ENCODE data around the gene NUDT17. TPM values are rescaled to one million over a fixed set of nuclear protein-coding genes. Genes with fewer than 3 reads are reported as not detected.

The NUDT17 gene
- total and polyA plus RNA-seq, 2 of the 8 experiments (the other 6 are each of a cell fraction or from before 2014, with no cell fraction given), result 2.7 to 4.1 TPM

- peak overlapping the region; percentile 70 for H3K27ac ChIP-seq (ENCODE audit: low read depth, low read length)
- peak overlapping the region; percentile 95 for H3K18ac ChIP-seq (ENCODE audit: extremely low read depth, low read length)
- H4K91ac ChIP-seq (replicated peaks; ENCODE audit: insufficient read length, low read length), result peak overlapping the region; percentile 62
- H3K4me3 ChIP-seq (ENCODE audit: extremely low read depth in 1 of 4, insufficient read depth in 2 of 4, low read depth in 3 of 4, low read length in 4 of 4), result peak overlapping the region; percentile 63 to 95 (median 89)
- no peak overlapping the region for H2BK12ac ChIP-seq (ENCODE audit: low read depth, low read length)
- peaks cover 0 to 5% (median 3%) of the 10 kb centered on the region in 4 experiments; a peak in 4 of 7 replicates for H3K4me1 ChIP-seq (replicated peaks in 1 of 4; ENCODE audit: control insufficient read depth in 3 of 4, insufficient read depth in 4 of 4, low read length in 3 of 4)
- peaks cover 7% of the 10 kb centered on the region for H3K23me2 ChIP-seq (ENCODE audit: low read depth, low read length)
- FAIRE-seq (no peak), DNase-seq (ENCODE audit: low read depth in 1 of 2, low spot score in 2 of 2) (peak; percentile 47 to 88)
- H2AK5ac ChIP-seq (ENCODE audit: low read depth, low read length), result no peak overlapping the region
- no peak overlapping the region for H2BK120ac ChIP-seq (replicated peaks; ENCODE audit: low read depth, low read length)
- H3K56ac ChIP-seq (replicated peaks; ENCODE audit: insufficient read length, low read depth, low read length), result peak overlapping the region; percentile 52
- peak overlapping the region; percentile 63 to 77 for H3K4me2 ChIP-seq (ENCODE audit: insufficient read depth in 1 of 2, low read depth in 2 of 2, low read length in 2 of 2)
- peak overlapping the region; percentile 81; the same call in 1 of the 2 replicates for H2BK15ac ChIP-seq (ENCODE audit: low read length)
- WGBS, 2 experiments (ENCODE audit: extremely low coverage in 1 of 2, insufficient coverage in 1 of 2, insufficient read length in 1 of 2, insufficient replicate concordance in 2 of 2, low coverage in 1 of 2, low lambda C conversion rate in 2 of 2, missing lambda C conversion rate in 1 of 2), result 0% methylated on average over 28 of the region's 41 CpGs; no CpG with 5 or more reads in 1 of the 2 experiments
- no peak overlapping the region for H2BK20ac ChIP-seq (ENCODE audit: low read length)
- H3K4ac ChIP-seq (replicated peaks; ENCODE audit: insufficient read length, low read depth, low read length), result no peak overlapping the region
- H2BK5ac ChIP-seq (ENCODE audit: low read depth, low read length), result peak overlapping the region; percentile 90; the same call in 1 of the 2 replicates
- H3K14ac ChIP-seq (ENCODE audit: insufficient read length), result no peak overlapping the region
- ChIA-PET POLR2A (ENCODE audit: partially characterized antibody) (interaction anchor here (1.0 to 8.1 kb wide), 22 partner anchors 8 to 192 kb away, joined by 3 to 95 read pairs (median 8); partner anchors contain the start of genes ANKRD35, NUDT17, PEX11B and POLR3C), CTCF (ENCODE audit: partially characterized antibody) (interaction anchor here (0.6 to 12.9 kb wide), 14 partner anchors 11 to 179 kb away, joined by 3 to 214 read pairs (median 4); partner anchors contain the start of gene NUDT17)
- H4K8ac ChIP-seq (ENCODE audit: extremely low read depth, insufficient read depth, low read length), result peak overlapping the region; percentile 92
- H3K9ac ChIP-seq (replicated peaks in 1 of 4; ENCODE audit: extremely low read depth in 1 of 4, low read depth in 3 of 4, low read length in 3 of 4), result peak overlapping the region in 3 of 4 experiments; percentile 67 to 75 (median 73); a peak in 6 of 7 replicates
- peaks cover 10 to 22% (median 18%) of the 10 kb centered on the region in 4 experiments for H3K36me3 ChIP-seq (ENCODE audit: control insufficient read depth in 2 of 4, insufficient read depth in 4 of 4, low read length in 3 of 4)
- H3K23ac ChIP-seq (ENCODE audit: insufficient read length), result no peak overlapping the region
- H3K27me3 ChIP-seq (replicated peaks in 1 of 4; ENCODE audit: control insufficient read depth in 3 of 4, extremely low read depth in 1 of 4, insufficient read depth in 3 of 4, low read length in 3 of 4), result no peaks in the 10 kb centered on the region
- H4K5ac ChIP-seq (ENCODE audit: insufficient read length, low read depth, low read length), result peak overlapping the region; percentile 90
- peak overlapping the region; percentile 93 for H2AFZ ChIP-seq (ENCODE audit: low read length)
- peaks cover 4 to 5% of the 10 kb centered on the region in 2 experiments; a peak in 2 of 4 replicates for H3K9me3 ChIP-seq (ENCODE audit: insufficient read depth in 2 of 2, low read depth in 1 of 2, low read length in 1 of 2)
- H3K79me1 ChIP-seq (ENCODE audit: low read depth, low read length), result peaks cover 5% of the 10 kb centered on the region; the same call in 1 of the 2 replicates
- peaks cover 0 to 11% of the 10 kb centered on the region in 2 experiments; a peak in 1 of 4 replicates for H3K79me2 ChIP-seq (ENCODE audit: control insufficient read depth in 1 of 2, insufficient read depth in 2 of 2, low read length in 2 of 2)
- H4K20me1 ChIP-seq (replicated peaks in 1 of 2; ENCODE audit: control insufficient read depth in 1 of 2, insufficient read depth in 2 of 2, low read length in 2 of 2), result no peaks in the 10 kb centered on the region
- peak in 1 of 2 experiments; percentile 77; a peak in 2 of 3 replicates for TF ChIP-seq POLR2A (IDR thresholded peaks at IDR 0.05; ENCODE audit: control extremely low read depth in 1 of 2, low read depth in 2 of 2, low read length in 2 of 2)
- no peak for TF ChIP-seq SIX5 (IDR thresholded peaks at IDR 0.05; ENCODE audit: low read depth, low read length)
- peak; percentile 76 for TF ChIP-seq TAF1 (IDR thresholded peaks at IDR 0.05; ENCODE audit: low read depth, low read length)
- peak in 1 of 2 experiments; percentile 20; a peak in 1 of 4 replicates for TF ChIP-seq SIN3A (conservative IDR thresholded peaks at IDR 0.05 in 1 of 2, IDR thresholded peaks at IDR 0.05 in 1 of 2; ENCODE audit: low read depth in 1 of 2, low read length in 2 of 2)
- TF ChIP-seq EZH2 (IDR thresholded peaks at IDR 0.05; ENCODE audit: low read depth, low read length, severe bottlenecking), result no peak
- no peak for TF ChIP-seq MAFK (IDR thresholded peaks at IDR 0.05; ENCODE audit: low read depth, low read length)
- TF ChIP-seq CTCF (IDR thresholded peaks at IDR 0.05; ENCODE audit: control extremely low read depth in 1 of 3, insufficient read depth in 1 of 3, low read depth in 1 of 3, low read length in 3 of 3), result peak in 1 of 3 experiments; percentile 16; a peak in 1 of 4 replicates
- TF ChIP-seq ASH2L (IDR thresholded peaks at IDR 0.05; ENCODE audit: low read length), result peak; percentile 87
- TF ChIP-seq PHF8 (conservative IDR thresholded peaks at IDR 0.05; ENCODE audit: low read depth, low read length), result peak; percentile 78
These were observed 14.1 kb downstream of the NUDT17 start for GRCh38 chr1:145859491-145860023.
